ENCODE data around the gene CCDC12.
A peak's percentile ranks its signal among the peaks of the same experiment; 100 is the strongest.

The CCDC12 gene

GRCh38 chr3:46931631-46932331, 44.8 kb downstream of the CCDC12 start:
- H3K27ac ChIP-seq (ENCODE audit: low read depth, low read length, severe bottlenecking), result no peak overlapping the region
- H3K9me3 ChIP-seq (ENCODE audit: control insufficient read depth, low read length), result no peaks in the 10 kb centered on the region
- H3K4me1 ChIP-seq (ENCODE audit: control insufficient read depth, insufficient read depth, low read length, poor library complexity, severe bottlenecking), result peaks cover 57% of the 10 kb centered on the region
- no peak overlapping the region for H3K4me3 ChIP-seq (ENCODE audit: extremely low read depth, insufficient read depth, low read length, poor library complexity, severe bottlenecking)
- WGBS, 2 experiments (ENCODE audit: insufficient coverage in 2 of 2), result 88 to 95% methylated on average over 3 to 5 of the region's 6 CpGs
- H3K36me3 ChIP-seq (ENCODE audit: control insufficient read depth, insufficient read depth, low read length), result peaks cover 52% of the 10 kb centered on the region

- no peaks in the 10 kb centered on the region for H3K9me3 ChIP-seq (ENCODE audit: control insufficient read depth, low read length)
- peak overlapping the region; percentile 18 for H3K27ac ChIP-seq (ENCODE audit: low read depth, low read length, severe bottlenecking)
- 92 to 93% methylated on average over 2 to 3 of the region's 3 CpGs for WGBS, 2 experiments (ENCODE audit: insufficient coverage in 2 of 2)
- peaks cover 53% of the 10 kb centered on the region for H3K36me3 ChIP-seq (ENCODE audit: control insufficient read depth, insufficient read depth, low read length)
- H3K4me3 ChIP-seq (ENCODE audit: extremely low read depth, insufficient read depth, low read length, poor library complexity, severe bottlenecking), result no peak overlapping the region
- H3K4me1 ChIP-seq (ENCODE audit: control insufficient read depth, insufficient read depth, low read length, poor library complexity, severe bottlenecking), result peaks cover 49% of the 10 kb centered on the region
These were observed 45.6 kb downstream of the CCDC12 start for GRCh38 chr3:46930945-46931403.

GRCh38 chr3:46930166-46930944, 46.2 kb downstream of the CCDC12 start:
- H3K4me3 ChIP-seq (ENCODE audit: extremely low read depth, insufficient read depth, low read length, poor library complexity, severe bottlenecking), result no peak overlapping the region
- H3K9me3 ChIP-seq (ENCODE audit: control insufficient read depth, low read length), result no peaks in the 10 kb centered on the region
- H3K4me1 ChIP-seq (ENCODE audit: control insufficient read depth, insufficient read depth, low read length, poor library complexity, severe bottlenecking), result peaks cover 44% of the 10 kb centered on the region
- no peak overlapping the region for H3K27ac ChIP-seq (ENCODE audit: low read depth, low read length, severe bottlenecking)
- peaks cover 59% of the 10 kb centered on the region for H3K36me3 ChIP-seq (ENCODE audit: control insufficient read depth, insufficient read depth, low read length)
- WGBS, 2 experiments (ENCODE audit: insufficient coverage in 2 of 2), result 79 to 94% methylated on average over 5 to 6 of the region's 9 CpGs

- peaks cover 35% of the 10 kb centered on the region for H3K4me1 ChIP-seq (ENCODE audit: control insufficient read depth, insufficient read depth, low read length, poor library complexity, severe bottlenecking)
- H3K4me3 ChIP-seq (ENCODE audit: extremely low read depth, insufficient read depth, low read length, poor library complexity, severe bottlenecking), result no peak overlapping the region
- H3K27ac ChIP-seq (ENCODE audit: low read depth, low read length, severe bottlenecking), result no peak overlapping the region
- peaks cover 56% of the 10 kb centered on the region for H3K36me3 ChIP-seq (ENCODE audit: control insufficient read depth, insufficient read depth, low read length)
- WGBS, 2 experiments (ENCODE audit: insufficient coverage in 2 of 2), result 91 to 100% methylated on average over 2 of the region's 2 CpGs
- H3K9me3 ChIP-seq (ENCODE audit: control insufficient read depth, low read length), result no peaks in the 10 kb centered on the region
These were observed 47.2 kb downstream of the CCDC12 start for GRCh38 chr3:46929324-46929723.

DNA sequence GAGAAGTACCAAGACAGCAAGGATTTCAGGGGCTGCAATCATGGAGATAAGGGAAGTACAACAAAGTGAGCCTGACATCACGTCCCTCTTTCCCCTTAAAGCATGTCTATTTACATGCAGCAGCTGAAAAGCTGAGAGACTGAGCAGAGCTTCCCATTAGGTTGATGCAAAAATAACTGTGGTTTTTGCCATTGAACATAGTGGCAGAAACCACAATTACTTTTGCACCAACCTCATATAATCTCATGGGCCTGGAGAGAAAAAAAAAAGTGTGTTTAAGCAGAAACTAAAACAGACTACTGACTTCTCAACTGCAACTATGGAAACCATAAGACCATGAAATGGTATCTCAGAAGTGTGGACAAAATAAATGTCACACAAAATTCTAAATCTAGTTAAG, 48.3 kb downstream of the CCDC12 start:
- WGBS, 2 experiments (ENCODE audit: insufficient coverage in 2 of 2), result 100% methylated on average over 1 of the region's 1 CpG; no CpG with 5 or more reads in 1 of the 2 experiments
- Histone ChIP-seq H3K36me3 (ENCODE audit: control insufficient read depth, insufficient read depth, low read length) (peaks cover 64% of the 10 kb centered on the region), H3K4me1 (ENCODE audit: control insufficient read depth, insufficient read depth, low read length, poor library complexity, severe bottlenecking) (peaks cover 32% of the 10 kb centered on the region), H3K9me3 (ENCODE audit: control insufficient read depth, low read length) (no peaks in the 10 kb centered on the region), H3K4me3 (ENCODE audit: extremely low read depth, insufficient read depth, low read length, poor library complexity, severe bottlenecking) (no peak overlapping the region), H3K27ac (ENCODE audit: low read depth, low read length, severe bottlenecking) (no peak overlapping the region)

DNA sequence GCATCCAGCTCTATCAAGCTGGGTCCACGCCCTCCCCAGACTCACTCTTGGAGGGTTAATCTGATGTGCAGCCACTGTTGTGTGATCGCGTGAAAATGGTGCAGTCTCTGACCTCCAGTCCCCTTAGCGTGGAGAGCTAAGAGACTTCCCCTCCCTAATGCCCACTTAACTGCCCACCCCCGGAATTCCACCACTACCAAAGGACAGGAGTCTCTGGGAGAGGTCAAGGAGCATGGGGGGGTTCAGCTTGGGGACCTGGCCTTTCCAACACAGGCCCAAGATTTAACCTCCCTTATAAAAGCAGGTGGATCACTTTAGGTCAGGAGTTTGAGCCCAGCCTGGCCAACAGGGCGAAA, 48.8 kb downstream of the CCDC12 start:
- Histone ChIP-seq H3K27ac (ENCODE audit: low read depth, low read length, severe bottlenecking) (no peak overlapping the region), H3K4me1 (ENCODE audit: control insufficient read depth, insufficient read depth, low read length, poor library complexity, severe bottlenecking) (peaks cover 26% of the 10 kb centered on the region), H3K9me3 (ENCODE audit: control insufficient read depth, low read length) (no peaks in the 10 kb centered on the region), H3K4me3 (ENCODE audit: extremely low read depth, insufficient read depth, low read length, poor library complexity, severe bottlenecking) (no peak overlapping the region), H3K36me3 (ENCODE audit: control insufficient read depth, insufficient read depth, low read length) (peaks cover 66% of the 10 kb centered on the region)
- 90 to 97% methylated on average over 1 to 4 of the region's 6 CpGs for WGBS, 2 experiments (ENCODE audit: insufficient coverage in 2 of 2)

- H3K9me3 ChIP-seq (ENCODE audit: control insufficient read depth, low read length), result no peaks in the 10 kb centered on the region
- H3K4me3 ChIP-seq (ENCODE audit: extremely low read depth, insufficient read depth, low read length, poor library complexity, severe bottlenecking), result no peak overlapping the region
- H3K4me1 ChIP-seq (ENCODE audit: control insufficient read depth, insufficient read depth, low read length, poor library complexity, severe bottlenecking), result peaks cover 20% of the 10 kb centered on the region
- peaks cover 72% of the 10 kb centered on the region for H3K36me3 ChIP-seq (ENCODE audit: control insufficient read depth, insufficient read depth, low read length)
- H3K27ac ChIP-seq (ENCODE audit: low read depth, low read length, severe bottlenecking), result no peak overlapping the region
- WGBS, 2 experiments (ENCODE audit: insufficient coverage in 2 of 2), result 98 to 100% methylated on average over 10 of the region's 15 CpGs
These were observed 49.5 kb downstream of the CCDC12 start for GRCh38 chr3:46926871-46927717.

DNA sequence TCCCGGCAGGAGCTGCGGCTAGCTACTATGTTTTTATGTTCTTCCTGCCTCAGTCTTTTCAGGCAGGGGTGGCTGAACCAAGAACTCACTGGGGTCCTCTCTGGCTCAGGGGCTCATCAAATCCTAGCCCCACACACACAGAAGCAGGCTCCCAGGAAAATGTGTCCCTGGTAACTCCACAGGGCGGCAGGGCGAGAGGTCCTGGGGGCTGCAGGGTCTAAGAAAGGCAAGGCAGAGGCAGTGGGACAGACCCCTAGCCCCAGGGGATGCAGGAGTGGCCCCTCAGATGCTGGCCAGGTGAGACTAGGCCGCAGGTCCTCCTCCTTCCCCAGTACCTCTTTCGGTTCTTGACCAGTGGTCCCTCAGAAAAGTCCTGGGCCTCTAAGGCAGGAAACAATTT, 50.1 kb downstream of the CCDC12 start:
- H3K36me3 ChIP-seq (ENCODE audit: control insufficient read depth, insufficient read depth, low read length), result peaks cover 78% of the 10 kb centered on the region

DNA sequence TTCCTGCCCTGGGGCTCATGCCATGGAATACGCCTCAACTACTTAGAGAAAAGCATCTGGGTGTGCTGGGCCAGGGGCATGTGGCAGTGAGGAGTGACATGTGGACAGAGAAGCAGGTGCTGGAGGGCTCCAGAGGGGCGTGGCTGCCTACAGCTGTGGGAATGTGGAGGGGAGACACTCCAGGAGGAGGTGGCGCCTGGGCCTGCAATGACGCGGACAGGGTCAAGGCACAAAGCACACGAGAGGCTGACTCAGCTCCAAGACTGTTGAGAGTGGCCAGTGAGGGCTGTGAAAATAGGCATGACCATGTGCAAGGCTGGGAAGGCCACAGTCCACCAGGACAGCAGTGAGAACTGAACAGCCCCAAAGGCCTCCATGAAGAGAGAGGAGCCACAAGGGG, 50.5 kb downstream of the CCDC12 start:
- 80 to 83% methylated on average over 5 to 6 of the region's 6 CpGs for WGBS, 2 experiments (ENCODE audit: insufficient coverage in 2 of 2)
- H3K4me3 ChIP-seq (ENCODE audit: extremely low read depth, insufficient read depth, low read length, poor library complexity, severe bottlenecking), result no peak overlapping the region
- H3K4me1 ChIP-seq (ENCODE audit: control insufficient read depth, insufficient read depth, low read length, poor library complexity, severe bottlenecking), result peaks cover 9% of the 10 kb centered on the region
- H3K36me3 ChIP-seq (ENCODE audit: control insufficient read depth, insufficient read depth, low read length), result peaks cover 80% of the 10 kb centered on the region
- no peaks in the 10 kb centered on the region for H3K9me3 ChIP-seq (ENCODE audit: control insufficient read depth, low read length)
- no peak overlapping the region for H3K27ac ChIP-seq (ENCODE audit: low read depth, low read length, severe bottlenecking)

More for the DNA sequence above, 50.1 kb downstream of the CCDC12 start:
- H3K4me1 ChIP-seq (ENCODE audit: control insufficient read depth, insufficient read depth, low read length, poor library complexity, severe bottlenecking), result peaks cover 13% of the 10 kb centered on the region
- H3K27ac ChIP-seq (ENCODE audit: low read depth, low read length, severe bottlenecking), result no peak overlapping the region
- H3K4me3 ChIP-seq (ENCODE audit: extremely low read depth, insufficient read depth, low read length, poor library complexity, severe bottlenecking), result no peak overlapping the region
- WGBS, 2 experiments (ENCODE audit: insufficient coverage in 2 of 2), result 93 to 98% methylated on average over 3 to 6 of the region's 6 CpGs
- no peaks in the 10 kb centered on the region for H3K9me3 ChIP-seq (ENCODE audit: control insufficient read depth, low read length)

- Histone ChIP-seq H3K36me3 (ENCODE audit: control insufficient read depth, insufficient read depth, low read length) (peaks cover 82% of the 10 kb centered on the region), H3K4me1 (ENCODE audit: control insufficient read depth, insufficient read depth, low read length, poor library complexity, severe bottlenecking) (peaks cover 4% of the 10 kb centered on the region), H3K4me3 (ENCODE audit: extremely low read depth, insufficient read depth, low read length, poor library complexity, severe bottlenecking) (no peak overlapping the region), H3K9me3 (ENCODE audit: control insufficient read depth, low read length) (no peaks in the 10 kb centered on the region), H3K27ac (ENCODE audit: low read depth, low read length, severe bottlenecking) (no peak overlapping the region)
- 90 to 98% methylated on average over 5 of the region's 5 CpGs for WGBS, 2 experiments (ENCODE audit: insufficient coverage in 2 of 2)
These were observed 51.0 kb downstream of the CCDC12 start for GRCh38 chr3:46925585-46925934.
